22Rv1 (cell line): ENCODE results near the gene CARD11.

ENCODE experiments used
- H3K27ac ChIP-seq: fragments of 450-650 bp; 2 replicates; pipeline ENCODE4 v1.5.1; 2017
- ZFX ChIP-seq: fragments of 450-650 bp; IDR thresholded peaks from 2 replicates; pipeline ENCODE4 v1.6.1; 2017; ENCODE audit warnings: antibody characterized with exemption, borderline replicate concordance
- TF ChIP-seq, protein P1 (sequence below): fragments of 450-650 bp; IDR thresholded peaks from 2 replicates; pipeline ENCODE4 v1.5.1; 2017; ENCODE audit warnings: mild to moderate bottlenecking

The CARD11 gene

DNA sequence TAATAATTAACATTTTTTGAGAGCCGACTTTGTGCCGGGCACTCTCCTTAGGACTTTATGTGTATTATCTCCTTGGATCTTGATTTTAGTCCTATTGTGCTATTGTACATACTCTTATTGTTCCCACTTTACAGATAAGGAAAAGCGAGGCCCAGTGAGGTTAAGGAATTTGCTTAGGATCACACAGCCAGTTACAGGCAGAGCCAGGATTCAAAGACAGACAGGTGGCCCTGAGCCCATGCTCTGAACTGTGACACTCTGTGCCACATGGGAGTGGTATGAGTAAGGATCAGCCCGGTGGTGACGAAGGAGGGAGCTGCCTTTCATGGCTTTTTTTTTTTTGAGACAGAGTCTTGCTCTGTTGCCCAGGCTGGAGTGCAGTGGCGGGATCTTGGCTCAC is 183.7 kb downstream of the CARD11 start:
- H3K27ac ChIP-seq, result peak overlapping the region; percentile 76
- no peak for TF ChIP-seq ZFX
- TF ChIP-seq, protein P1, sequence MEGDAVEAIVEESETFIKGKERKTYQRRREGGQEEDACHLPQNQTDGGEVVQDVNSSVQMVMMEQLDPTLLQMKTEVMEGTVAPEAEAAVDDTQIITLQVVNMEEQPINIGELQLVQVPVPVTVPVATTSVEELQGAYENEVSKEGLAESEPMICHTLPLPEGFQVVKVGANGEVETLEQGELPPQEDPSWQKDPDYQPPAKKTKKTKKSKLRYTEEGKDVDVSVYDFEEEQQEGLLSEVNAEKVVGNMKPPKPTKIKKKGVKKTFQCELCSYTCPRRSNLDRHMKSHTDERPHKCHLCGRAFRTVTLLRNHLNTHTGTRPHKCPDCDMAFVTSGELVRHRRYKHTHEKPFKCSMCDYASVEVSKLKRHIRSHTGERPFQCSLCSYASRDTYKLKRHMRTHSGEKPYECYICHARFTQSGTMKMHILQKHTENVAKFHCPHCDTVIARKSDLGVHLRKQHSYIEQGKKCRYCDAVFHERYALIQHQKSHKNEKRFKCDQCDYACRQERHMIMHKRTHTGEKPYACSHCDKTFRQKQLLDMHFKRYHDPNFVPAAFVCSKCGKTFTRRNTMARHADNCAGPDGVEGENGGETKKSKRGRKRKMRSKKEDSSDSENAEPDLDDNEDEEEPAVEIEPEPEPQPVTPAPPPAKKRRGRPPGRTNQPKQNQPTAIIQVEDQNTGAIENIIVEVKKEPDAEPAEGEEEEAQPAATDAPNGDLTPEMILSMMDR, result no peak

DNA sequence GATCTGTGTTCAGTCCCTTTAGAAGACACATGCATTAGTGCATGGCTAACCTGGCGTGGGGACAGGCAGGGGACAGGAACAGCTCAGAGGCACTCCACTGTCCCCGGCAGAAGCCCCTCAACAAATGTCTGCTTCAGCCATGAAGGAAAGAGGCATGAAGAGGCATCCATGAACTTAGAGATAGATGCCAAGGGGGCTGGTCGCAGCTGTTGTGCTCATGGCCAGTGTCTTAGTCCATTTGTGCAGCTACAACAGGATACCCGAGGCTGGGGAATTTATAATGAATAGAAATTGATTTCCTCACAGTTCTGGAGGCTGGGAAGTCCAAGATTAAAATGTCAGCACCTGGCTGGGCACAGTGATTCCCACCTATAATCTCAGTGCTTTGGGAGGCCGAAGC is 185.0 kb downstream of the CARD11 start:
- no peak for TF ChIP-seq ZFX
- TF ChIP-seq, protein P1, result no peak
- H3K27ac ChIP-seq, result no peak overlapping the region

DNA sequence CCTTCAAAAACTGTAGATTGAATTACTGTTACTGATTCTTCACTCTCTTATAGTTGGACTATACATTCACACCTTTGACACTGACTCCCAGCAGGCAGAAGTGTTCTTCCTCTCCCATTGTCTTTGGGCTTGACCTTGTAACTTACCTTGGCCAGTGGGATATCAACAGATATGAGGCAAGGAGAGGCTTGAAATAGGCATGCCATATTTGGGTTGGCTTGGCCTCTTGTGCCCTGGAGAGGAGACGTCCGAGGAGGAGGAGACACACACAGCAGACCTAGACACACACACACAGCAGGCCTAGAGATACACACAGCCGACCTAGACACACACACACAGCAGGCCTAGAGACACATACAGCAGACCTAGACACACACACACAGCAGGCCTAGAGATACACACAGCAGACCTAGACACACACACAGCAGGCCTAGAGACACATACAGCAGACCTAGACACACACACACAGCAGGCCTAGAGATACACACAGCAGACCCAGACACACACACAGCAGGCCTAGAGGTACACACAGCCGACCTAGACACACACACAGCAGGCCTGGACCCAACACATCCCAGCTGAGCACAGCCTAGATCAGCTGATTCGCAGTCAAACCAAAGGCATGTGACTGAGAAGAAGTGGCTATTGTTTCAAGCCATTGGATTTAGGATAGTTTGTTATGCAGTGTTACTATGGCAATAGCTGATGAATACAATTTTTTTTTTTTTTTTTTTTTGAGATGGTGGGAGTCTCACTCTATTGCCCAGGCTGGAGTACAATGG is 187.1 kb downstream of the CARD11 start:
- H3K27ac ChIP-seq, result no peak overlapping the region
- TF ChIP-seq ZFX, result no peak
- TF ChIP-seq, protein P1, result no peak
